Islet of Langerhans (tissue), 1 donor: Measurements from ENCODE around the gene CFAP53.
"Not testable (repeated sequence)": the region's sequence is repeated elsewhere in the genome, so short reads cannot be mapped to it uniquely, and the experiment has no call there.

Experiments used
- FAIRE-seq: peaks from one replicate; lab custom pipeline; 2011; peaks lifted over from hg19 to GRCh38; lab: Jason Lieb, UNC

Gene CFAP53, protein sequence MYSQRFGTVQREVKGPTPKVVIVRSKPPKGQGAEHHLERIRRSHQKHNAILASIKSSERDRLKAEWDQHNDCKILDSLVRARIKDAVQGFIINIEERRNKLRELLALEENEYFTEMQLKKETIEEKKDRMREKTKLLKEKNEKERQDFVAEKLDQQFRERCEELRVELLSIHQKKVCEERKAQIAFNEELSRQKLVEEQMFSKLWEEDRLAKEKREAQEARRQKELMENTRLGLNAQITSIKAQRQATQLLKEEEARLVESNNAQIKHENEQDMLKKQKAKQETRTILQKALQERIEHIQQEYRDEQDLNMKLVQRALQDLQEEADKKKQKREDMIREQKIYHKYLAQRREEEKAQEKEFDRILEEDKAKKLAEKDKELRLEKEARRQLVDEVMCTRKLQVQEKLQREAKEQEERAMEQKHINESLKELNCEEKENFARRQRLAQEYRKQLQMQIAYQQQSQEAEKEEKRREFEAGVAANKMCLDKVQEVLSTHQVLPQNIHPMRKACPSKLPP

DNA sequence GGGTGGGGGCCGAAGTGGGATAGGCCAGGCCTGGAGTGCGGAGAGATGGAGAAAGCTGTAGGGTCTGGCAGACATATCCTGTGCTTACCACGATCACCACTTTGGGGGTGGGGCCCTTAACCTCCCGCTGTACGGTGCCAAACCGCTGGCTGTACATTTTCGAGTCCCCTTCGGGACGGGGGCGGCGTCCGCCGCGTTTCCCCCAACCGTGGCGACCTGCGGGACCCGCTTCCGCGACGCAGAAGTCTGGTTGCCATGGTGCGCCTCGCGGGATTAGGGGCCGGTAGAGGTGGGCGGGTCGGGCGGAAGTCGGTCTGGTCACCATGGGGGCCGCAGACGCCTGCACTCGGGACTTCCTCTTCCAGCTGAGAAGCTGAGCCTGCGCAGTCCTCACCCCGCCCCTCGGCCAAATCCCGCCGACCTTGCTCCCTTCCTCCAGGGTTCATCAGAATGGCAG is at the start of gene CFAP53:
CFAP53 (minus strand) TSS at position 248 of the 457 bp plus-strand sequence; CDS start at position 157, 91 bp downstream.
- FAIRE-seq = peak; percentile 33

DNA sequence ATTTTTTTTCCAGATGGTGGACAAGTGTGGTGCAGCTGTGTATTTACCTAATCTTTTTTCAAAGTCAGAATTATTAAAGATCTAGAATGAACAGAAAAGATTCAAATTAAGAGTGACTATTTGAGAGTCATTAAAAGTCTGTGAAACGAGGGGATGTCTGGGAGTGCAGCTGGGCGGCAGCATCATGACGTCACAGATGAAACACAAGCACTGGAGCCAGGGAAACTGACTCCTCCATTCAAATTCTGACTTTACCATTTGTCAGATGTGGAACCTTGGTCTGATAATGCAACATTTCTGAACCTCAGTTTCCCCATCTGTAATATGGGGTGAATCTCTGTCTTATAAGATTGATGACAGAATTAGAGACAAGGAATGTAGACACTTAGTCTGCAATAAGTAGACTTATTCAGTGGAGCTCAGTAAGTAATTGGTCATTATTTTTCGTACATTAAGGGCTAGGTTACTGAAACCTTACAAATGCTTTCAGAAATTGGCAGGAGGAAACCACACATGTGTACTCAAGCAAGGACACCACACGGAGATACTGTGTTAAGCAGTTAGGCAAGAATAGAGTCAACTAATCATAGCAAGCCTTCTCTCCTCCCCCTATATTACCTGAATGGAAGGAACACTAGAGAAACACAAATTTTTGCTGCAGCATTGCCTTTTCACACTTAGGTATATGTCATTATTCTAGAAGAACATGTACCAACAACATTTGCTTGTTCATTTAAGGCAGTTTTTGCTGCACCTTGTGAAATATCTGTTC is 49.0 kb upstream of the CFAP53 start:
- no peak for FAIRE-seq

DNA sequence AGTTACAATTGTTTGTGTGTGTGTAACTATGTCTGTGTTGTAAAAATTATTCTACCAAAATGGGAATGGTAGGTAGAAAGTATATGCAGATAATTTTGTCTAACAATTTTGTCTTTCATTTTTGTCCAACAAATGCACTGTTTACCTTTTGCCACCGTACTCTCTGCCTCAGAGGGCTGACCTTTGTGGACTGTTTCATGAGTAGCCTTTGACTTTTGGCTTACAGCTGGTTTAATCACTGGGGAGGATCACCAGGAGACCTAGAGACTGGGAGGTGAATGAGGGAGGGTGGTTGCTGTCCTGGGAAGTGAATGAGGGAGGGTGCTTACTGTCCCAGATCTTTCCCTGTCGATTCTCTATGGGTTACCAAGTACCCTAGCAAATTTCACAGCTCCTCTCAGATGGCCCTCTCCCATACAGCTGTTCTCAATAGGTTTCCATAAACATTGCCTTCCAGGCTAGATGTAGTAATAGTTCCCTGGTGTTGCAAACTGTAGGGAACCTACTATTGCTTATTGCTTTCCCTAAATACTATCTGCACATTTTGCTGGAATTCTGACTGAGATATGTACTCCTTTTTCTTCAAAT is 47.7 kb upstream of the CFAP53 start:
- FAIRE-seq = no peak

DNA sequence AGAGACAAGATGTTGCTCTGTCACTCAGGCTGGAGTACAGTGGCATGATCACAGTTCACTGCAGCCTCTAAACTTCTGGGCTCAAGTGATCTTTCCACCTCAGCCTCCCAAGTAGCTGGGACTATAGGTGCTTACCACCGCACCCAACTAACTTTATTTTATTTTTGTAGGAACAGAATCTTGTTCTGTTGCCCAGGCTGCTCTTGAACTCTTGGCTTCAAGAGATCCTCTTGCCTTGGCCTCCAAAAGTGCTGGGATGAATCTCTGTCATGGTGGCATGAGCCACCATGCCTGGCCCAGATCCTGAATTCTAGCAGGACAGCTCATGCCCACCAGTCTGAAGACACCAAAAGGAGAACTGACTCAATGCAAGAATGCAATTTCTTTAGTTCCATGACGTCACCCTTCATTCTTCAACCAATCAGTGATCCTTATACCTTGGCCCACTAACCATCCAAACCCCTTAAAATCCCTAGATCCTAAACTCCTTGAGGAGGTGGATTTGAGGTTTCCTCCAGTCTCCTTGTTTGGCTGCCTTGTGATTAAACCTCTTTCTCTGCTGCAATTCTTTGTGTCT is 46.8 kb upstream of the CFAP53 start:
- FAIRE-seq = no peak

DNA sequence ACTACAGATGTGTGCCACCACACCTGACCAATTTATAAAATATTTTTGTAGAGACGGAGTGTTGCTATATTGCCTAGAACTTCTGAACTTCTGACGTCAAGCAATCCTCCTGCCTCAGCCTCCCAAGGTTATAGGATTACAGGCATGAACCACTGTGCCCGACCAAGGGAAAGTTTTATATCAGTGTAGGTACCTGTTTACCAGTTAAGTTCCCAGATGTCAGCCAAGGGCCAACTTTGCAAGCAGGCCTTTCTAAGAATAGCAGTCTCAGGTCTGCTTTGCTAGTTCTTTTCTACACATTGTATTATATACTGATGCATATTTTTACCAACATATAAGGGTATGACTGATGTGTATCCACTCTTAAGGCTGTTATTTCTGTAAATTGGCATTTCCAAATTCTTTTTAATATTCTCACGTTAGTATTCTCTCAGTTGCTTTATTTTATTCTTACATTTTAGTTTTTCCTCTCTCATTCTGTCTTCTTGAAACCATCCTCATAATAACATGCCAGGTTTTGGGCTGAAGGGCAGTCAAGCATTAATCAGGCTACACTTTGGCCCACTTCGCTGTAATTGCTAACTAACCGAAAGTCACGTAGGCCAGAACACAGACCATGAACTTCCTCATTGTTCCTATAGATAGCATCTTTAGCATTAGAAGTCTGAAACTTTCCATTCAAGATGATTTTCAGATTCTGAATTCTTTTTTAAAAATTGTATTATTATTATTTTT is 46.2 kb upstream of the CFAP53 start:
- FAIRE-seq = no peak

DNA sequence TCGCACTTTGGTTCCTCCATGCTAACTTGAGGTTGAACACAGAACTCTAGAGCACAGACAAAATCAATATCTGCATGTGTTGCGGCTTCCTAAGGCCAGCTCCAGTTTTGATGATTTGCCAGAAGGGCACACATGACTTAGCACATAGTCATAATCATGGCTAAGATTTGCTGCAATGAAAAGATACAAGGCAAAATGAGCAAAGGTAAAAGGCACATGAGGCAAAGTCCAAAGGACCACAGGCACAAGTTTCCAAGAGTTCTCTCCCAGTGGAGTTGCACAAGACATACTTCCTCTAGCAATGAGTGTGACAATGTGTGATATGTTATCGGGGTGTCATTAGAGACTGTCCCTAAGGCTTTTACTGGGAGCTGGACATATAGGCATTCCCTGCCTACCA is 45.4 kb upstream of the CFAP53 start:
- no peak for FAIRE-seq

DNA sequence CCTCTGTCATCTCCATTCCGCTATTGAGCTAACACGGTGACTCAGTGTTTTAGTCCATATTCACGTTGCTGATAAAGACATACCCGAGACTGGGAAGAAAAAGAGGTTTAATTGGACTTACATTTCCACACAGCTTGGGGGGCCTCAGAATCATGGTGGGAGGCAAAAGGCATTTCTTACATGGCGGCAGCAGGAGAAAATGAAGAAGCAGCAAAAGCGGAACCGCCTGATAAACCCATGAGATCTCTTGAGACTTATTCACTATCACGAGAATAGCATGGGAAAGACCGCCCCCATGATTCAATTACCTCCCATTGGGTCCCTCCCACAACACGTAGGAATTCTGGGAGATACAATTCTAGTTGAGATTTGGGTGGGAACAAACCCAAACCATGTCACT is 43.8 kb upstream of the CFAP53 start:
- no peak for FAIRE-seq

DNA sequence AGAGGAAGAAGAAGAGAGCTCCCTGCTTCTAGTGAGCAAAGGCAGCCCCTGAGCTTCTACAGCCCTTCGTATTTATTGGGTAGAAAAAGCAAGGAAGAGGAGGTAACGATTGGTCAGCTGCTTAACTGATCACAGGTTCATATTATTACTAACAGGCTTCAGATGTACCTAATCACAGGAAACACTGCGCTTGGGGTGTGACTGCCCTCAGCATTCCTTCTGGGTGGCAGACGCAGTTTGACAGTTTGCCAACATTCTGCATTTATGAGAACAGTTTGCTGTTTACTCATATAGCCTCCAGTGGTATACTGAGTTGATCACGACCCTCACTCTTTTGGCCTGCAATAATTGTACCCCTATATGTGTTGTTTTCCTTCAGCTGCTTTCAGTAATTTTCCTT is 42.6 kb upstream of the CFAP53 start:
- FAIRE-seq = not testable (repeated sequence)

DNA sequence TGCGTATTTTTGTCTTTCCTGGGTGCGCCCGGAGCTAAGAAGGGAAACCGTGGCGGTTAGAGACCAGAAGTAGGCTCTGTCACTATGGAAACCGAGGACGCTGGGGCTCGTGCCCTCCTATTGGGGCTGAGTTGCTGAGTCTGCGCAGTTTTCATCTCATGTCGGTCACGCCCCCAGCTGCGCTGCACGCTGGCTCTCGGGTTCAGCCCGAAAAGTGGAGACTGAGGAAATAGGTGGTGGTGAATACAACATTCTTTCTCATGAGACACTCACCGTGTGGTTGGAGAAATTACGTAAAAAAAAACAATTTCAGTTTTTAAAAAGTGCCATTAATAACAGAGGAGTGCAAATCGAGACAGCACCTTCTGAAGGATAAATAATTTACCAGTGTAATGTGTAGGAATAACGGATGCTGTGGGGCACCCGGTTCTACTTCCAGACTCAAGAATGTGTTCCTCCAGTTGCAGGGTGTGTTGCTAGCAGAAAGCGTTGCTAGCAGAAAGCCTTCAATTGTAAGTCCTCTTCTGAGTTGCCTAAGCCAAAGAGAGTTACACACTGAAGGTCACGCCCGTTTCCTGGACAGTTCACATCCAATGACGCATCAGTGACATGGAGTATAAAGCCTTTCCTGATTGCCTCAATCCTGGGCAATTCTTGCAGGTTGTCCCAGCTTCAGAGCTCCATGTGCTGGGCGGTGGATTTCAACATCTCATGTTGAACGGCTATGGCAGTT is 41.6 kb upstream of the CFAP53 start:
- peak; percentile 27 for FAIRE-seq

DNA sequence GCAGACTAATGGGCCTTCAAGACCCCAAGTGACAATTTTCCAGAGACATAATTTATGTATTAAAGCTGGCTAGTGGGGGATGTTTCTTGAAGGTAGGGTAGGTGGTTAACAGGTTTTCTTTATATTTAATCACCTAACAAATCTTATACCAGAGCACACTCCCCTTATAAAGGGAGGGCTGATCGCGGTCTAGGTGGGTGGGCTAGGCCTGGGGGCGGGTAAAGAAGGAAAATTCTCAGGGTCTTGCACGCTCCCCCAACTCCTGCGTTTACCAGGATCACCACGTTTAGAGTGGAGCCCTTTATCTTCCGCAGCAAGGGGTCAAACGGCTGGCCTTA is 41.1 kb upstream of the CFAP53 start:
- FAIRE-seq = no peak

DNA sequence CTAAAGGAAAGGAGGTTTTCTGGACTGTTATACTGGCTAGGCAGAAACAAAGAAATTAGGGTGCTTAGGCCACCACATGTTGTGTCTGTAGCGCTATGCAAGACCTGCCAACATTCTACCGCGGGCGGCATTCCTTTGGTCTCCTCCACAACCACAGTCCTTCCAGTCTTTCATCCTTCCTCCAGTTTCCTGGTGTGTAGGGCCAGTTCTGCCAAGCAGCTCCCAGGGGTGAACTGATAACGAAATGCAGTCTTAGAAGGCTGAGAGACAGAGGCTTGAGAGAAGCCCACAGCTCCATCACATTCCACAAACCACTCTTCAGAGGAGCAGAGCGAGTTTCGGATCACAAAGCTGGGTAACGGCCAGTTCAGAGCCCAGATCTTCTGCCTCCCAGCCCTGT is 40.6 kb upstream of the CFAP53 start:
- FAIRE-seq = no peak

DNA sequence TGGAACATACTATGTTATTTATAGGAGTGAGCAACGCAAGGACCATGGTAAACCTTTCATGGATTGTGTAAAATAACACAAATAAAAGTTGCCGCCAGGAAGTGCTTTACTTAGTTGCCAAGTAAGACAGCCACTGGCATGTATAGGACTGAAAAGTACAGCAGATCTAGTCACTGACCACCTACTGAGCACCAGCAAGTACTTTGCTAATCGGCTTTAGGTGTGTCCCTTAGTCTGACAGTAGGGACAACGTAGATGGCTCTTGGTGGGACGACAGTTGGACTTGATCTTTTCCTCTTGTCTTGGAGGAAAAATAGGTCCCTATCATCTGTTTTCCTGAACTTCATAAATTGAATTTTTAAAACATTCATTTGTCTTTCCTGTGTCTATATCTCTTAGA is 34.8 kb upstream of the CFAP53 start:
- no peak for FAIRE-seq

DNA sequence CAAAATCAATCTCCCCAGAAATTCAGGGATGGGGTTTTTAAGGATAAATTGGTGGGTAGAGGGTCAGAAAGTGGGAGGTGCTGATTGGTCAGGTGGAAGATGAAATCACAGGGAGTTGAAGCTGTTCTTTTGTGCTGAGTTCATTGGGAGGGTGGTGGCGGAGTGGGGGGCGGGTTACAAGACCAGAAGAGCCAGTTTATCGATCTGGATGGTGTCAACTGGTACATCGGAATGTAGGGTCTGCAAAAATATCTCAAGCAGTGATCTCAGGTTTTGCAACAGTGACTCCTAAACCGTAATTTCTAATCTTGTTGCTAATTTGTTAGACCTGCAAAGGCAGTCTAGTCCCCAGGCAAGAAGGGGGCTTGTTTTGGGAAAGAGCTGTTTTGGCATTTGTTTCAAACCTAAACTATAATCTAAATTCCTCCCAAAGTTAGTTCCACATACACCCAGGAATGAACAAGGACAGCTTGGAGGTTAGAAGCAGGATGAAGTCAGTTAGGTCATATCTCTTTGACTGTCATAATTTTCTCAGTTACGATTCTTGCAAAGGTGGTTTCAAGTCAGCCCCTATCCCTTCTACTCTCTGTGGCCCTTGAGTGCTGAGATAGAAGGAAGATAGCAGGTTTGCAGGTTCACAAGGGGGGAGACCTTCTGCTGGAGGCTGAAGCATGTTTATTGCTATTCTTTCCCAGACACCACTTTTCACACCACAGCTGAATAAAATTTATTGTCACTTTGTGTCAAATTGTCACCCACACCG is 33.5 kb upstream of the CFAP53 start:
- FAIRE-seq = no peak

DNA sequence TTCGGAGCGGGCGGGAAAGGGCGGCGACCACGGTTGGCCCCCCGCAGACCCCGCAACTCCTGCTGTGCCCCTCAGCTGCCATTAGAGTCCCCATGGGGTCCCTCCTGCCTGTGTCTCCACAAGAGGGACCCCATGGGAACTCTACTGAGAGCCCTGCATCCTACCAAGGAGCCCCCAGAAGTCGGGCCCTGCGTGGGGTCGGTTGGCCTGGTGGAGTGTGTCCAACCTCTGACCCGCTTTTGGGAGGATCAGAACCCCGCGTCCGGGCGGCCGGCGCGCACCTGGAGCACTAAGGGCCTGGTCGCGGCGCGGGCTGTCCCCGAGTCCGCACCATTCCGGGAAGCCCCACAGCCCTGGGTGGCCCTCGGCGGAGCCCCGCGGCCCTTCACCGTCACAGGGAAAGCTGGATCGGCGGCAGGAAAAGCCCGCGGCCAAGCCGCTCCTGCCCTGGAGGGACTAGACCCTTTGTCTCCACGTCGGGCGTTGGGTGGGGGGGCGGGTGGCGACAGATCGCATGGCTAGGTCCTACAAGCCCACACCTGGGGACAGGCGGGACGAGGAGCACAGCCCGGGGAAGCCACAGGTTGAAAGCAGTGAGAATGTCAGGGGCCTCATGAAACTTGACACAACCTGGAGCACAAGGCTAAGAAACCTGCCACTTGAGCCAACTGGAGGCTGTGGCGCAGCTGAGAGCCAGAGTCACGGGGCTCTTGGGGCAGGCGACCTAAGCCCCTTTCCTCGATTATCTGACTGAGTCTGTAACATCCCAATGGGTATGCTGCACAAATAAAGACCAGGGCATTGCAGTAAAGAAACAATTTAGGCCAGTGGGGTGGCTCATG is 32.4 kb upstream of the CFAP53 start:
- no peak for FAIRE-seq

DNA sequence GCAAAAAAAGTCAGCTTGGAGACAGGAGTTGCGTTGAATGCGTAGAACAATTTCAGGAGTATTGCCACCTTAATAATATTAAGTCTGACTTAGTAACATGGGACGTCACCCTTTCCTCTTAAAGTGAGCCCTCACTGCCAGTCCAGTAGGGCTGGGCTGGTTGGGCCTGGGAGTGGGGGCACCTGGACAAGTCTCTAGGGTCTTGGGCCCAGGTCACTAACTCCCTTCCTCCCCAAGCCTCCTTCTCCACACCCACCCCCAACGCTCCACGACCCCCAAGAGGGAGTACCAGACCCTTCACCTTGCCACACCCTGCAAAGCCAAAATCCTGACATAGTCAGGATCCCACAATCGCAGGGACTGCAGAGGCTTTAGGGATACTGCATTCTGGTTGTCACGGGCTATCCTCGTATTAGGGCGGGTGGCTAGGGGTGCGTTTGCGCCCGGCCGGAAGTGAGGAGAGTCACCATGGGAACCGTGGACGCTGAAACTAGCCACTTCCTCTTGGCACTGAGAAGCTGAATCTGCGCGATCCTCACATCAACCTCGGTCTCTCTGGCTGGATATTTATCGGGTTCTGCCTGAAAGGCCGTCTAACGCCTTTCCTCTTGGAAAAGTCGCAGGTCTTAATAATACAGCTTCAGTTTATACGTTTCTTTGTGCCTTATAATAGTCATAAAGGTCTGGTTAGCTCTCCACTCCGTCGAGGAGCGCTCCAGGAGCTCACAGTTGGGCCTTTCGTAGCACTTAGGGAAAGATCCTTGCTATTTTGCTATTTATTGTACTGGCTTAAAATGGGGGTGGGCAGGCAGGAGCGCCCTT is 31.5 kb upstream of the CFAP53 start:
- FAIRE-seq = peak; percentile 45

DNA sequence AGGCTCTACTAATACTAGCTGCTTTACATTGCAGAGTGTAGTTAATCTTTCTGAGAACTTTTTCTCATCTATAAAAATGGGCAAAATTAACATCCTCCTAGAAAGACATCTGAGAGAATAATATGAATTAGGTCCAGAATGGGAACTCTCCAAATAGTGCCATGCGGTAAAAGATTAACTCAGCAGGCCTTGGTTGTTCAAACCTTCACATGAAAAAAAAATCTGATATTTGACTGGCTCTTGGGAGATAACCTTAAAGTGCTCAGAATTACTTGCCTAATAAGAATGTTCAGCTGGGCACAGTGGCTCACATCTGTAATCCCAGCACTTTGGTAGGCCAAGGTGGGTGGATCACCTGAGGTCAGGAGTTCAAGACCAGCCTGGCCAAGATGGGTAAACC is 26.7 kb upstream of the CFAP53 start:
- no peak for FAIRE-seq

DNA sequence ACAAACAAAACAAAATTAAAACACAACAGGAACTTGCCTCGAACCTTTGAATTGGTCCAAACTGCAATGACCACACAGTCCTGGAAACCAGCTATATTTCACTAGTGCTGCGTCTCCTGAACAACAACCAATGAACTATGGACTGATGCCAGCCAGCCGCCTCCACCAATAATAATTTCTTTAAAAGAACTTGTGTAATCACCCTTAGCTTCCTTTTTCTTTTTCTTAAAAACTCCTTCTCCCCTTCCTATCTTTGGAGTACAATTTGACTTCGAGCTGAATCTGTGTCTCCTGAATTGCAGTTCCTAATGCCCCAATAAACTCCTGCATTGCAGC is 22.8 kb upstream of the CFAP53 start:
- no peak for FAIRE-seq

DNA sequence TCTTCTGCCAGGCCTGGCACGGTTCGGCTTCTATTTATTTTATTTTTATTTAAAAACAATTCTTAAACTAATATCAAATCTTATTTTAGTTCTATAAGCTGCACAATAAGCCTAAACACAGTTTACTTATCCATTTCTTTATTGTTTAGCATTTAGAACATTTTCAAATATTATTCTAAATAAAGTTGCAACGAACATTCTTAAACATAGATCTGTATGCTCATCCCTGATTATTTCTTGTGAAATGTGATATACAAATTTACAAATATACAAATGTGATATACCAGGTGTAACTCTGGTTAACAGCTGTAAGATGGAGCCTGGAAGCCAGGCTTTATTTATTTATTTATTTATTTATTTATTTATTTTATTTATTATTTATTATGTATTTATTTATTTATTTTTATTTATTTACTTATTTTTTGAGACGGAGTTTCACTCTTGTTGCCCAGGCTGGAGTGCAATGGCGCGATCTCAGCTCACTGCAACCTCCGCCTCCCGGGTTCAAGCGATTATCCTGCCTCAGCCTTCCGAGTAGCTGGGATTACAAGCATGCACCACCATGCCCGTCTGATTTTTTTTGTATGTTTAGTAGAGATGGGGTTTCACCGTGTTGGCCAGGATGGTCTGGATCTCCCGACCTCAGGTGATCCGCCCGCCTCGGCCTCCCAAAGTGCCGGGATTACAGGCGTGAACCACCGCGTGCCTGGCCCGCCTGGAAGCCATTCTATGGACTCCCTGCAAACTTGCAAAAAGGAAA is 22.2 kb upstream of the CFAP53 start:
- not testable (repeated sequence) for FAIRE-seq
